Parathyroid adenoma (tissue), 2 donors: ENCODE results near the gene EPHB1.

Experiments
- H2AFZ ChIP-seq: fragments of 300-600 bp; sonication (generic); one replicate; pipeline ENCODE4 v1.7.0; 2017; ENCODE audit warnings: antibody characterized with exemption, mild to moderate bottlenecking
- H3K27ac ChIP-seq: fragments of 300-600 bp; sonication (generic); one replicate; pipeline ENCODE4 v1.7.0; 2017
- H3K27me3 ChIP-seq: fragments of 300-600 bp; sonication (generic); one replicate; pipeline ENCODE4 v1.7.0; 2017; ENCODE audit warnings: low read length; ENCODE audit not compliant: control insufficient read depth, insufficient read depth
- H3K36me3 ChIP-seq: fragments of 300-600 bp; sonication (generic); one replicate; pipeline ENCODE4 v1.7.0; 2017; ENCODE audit warnings: low read length; ENCODE audit not compliant: control insufficient read depth, insufficient read depth
- H3K4me1 ChIP-seq: fragments of 300-600 bp; sonication (generic); one replicate; pipeline ENCODE4 v1.7.0; 2017; ENCODE audit warnings: control low read depth
- H3K4me2 ChIP-seq: fragments of 300-600 bp; sonication (generic); one replicate; pipeline ENCODE4 v1.7.0; 2017; ENCODE audit warnings: low read length
- H3K4me3 ChIP-seq: fragments of 300-600 bp; sonication (generic); one replicate; pipeline ENCODE4 v1.7.0; 2017; ENCODE audit warnings: low read depth, low read length
- H3K79me2 ChIP-seq: fragments of 300-600 bp; sonication (generic); one replicate; pipeline ENCODE4 v1.7.0; 2017; ENCODE audit warnings: control low read depth
- H3K9ac ChIP-seq: fragments of 300-600 bp; sonication (generic); one replicate; pipeline ENCODE4 v1.7.0; 2017; ENCODE audit warnings: mild to moderate bottlenecking
- H3K9me3 ChIP-seq: fragments of 300-600 bp; sonication (generic); one replicate; pipeline ENCODE4 v1.7.0; 2017; ENCODE audit warnings: low read length; ENCODE audit not compliant: control insufficient read depth
- TF ChIP-seq, protein P1 (sequence below): fragments of 300-600 bp; sonication (generic); IDR thresholded peaks from one replicate; pipeline ENCODE4 v1.7.0; 2017; ENCODE audit warnings: antibody characterized with exemption, mild to moderate bottlenecking
- donor health status: primary hyperparathyroidism.

EPHB1 gene

DNA sequence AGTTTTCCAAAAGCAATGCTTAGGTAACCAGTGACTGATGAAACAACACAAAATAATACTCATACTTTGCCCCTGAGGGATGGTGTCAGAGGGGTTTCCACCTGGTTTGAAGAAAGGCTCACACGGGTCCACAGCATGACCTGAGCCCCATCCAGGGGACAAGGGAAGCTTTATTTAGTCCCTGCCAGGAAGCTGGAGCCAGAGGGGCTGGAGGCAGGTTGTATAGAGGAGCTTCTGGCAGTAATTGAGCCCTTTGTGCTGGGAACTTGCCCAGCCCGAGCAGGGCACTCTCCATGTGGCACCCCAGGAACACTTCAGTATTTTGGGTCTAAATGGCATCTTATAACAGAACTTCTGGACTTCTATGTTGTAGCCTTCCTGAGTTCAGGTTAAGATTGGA is 39.2 kb upstream of the EPHB1 start:
- no peak overlapping the region for H3K27ac ChIP-seq
- H3K4me1 ChIP-seq = no peaks in the 10 kb centered on the region
- no peaks in the 10 kb centered on the region for H3K27me3 ChIP-seq
- H2AFZ ChIP-seq = no peak overlapping the region
- TF ChIP-seq, protein P1, sequence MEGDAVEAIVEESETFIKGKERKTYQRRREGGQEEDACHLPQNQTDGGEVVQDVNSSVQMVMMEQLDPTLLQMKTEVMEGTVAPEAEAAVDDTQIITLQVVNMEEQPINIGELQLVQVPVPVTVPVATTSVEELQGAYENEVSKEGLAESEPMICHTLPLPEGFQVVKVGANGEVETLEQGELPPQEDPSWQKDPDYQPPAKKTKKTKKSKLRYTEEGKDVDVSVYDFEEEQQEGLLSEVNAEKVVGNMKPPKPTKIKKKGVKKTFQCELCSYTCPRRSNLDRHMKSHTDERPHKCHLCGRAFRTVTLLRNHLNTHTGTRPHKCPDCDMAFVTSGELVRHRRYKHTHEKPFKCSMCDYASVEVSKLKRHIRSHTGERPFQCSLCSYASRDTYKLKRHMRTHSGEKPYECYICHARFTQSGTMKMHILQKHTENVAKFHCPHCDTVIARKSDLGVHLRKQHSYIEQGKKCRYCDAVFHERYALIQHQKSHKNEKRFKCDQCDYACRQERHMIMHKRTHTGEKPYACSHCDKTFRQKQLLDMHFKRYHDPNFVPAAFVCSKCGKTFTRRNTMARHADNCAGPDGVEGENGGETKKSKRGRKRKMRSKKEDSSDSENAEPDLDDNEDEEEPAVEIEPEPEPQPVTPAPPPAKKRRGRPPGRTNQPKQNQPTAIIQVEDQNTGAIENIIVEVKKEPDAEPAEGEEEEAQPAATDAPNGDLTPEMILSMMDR = no peak
- H3K79me2 ChIP-seq = no peaks in the 10 kb centered on the region
- no peak overlapping the region for H3K4me3 ChIP-seq
- H3K9me3 ChIP-seq = no peaks in the 10 kb centered on the region
- no peaks in the 10 kb centered on the region for H3K36me3 ChIP-seq
- H3K4me2 ChIP-seq = no peak overlapping the region
- no peak overlapping the region for H3K9ac ChIP-seq

DNA sequence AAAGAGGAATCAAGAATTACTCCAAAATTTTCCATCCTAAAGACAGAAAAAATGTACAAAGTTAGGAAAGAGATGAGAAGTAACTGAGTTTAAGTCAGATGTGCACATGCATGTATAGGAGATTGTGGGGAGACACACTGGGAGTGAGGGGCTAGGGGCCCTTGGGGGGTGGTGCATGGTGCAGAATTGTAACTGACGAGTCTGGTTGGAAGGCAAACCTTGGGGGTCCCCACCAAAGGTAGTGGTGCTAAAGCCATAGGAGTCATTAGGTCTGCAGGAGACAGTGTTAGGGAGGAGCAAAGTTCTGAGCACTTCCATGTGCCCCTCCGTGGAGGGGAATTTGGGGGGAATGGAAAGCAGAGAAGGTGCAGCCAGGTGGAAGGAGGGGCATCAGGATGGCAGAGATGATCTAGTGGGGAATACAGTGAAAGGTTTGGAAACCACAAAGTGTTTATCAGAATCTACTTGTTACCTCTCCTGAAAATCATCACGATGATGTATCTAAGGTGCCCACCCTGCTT is 37.5 kb upstream of the EPHB1 start:
- Histone ChIP-seq H3K79me2 (no peaks in the 10 kb centered on the region), H3K27ac (no peak overlapping the region), H2AFZ (no peak overlapping the region), H3K36me3 (no peaks in the 10 kb centered on the region), H3K27me3 (no peaks in the 10 kb centered on the region), H3K4me1 (no peaks in the 10 kb centered on the region), H3K9me3 (no peaks in the 10 kb centered on the region), H3K4me3 (no peak overlapping the region), H3K4me2 (no peak overlapping the region), H3K9ac (no peak overlapping the region)
- TF ChIP-seq, protein P1 = no peak

DNA sequence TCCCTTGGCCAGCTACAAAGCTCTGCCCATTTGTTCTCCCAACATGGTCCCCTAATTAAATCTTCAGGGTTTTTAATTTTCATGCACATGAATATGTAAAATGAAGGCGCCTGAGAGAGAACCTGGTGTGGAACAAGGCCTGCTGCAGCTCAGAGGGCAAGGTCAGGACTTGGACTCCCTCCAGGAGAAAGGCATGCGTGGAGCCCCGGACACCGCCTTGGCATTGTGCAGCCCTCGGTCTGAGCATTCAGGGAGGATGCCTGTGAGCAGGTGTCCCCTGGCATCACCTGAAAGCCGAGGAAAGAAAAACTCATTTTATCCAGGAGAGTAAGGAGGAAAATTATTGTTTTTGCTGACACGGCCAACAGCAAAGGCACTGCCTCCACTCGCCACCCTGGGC is 33.8 kb upstream of the EPHB1 start:
- Histone ChIP-seq H3K36me3 (no peaks in the 10 kb centered on the region), H3K4me3 (no peak overlapping the region), H3K27ac (no peak overlapping the region), H3K4me2 (no peak overlapping the region), H3K4me1 (no peaks in the 10 kb centered on the region), H3K27me3 (no peaks in the 10 kb centered on the region), H3K79me2 (no peaks in the 10 kb centered on the region), H3K9ac (no peak overlapping the region), H3K9me3 (no peaks in the 10 kb centered on the region), H2AFZ (no peak overlapping the region)
- TF ChIP-seq, protein P1 = no peak

DNA sequence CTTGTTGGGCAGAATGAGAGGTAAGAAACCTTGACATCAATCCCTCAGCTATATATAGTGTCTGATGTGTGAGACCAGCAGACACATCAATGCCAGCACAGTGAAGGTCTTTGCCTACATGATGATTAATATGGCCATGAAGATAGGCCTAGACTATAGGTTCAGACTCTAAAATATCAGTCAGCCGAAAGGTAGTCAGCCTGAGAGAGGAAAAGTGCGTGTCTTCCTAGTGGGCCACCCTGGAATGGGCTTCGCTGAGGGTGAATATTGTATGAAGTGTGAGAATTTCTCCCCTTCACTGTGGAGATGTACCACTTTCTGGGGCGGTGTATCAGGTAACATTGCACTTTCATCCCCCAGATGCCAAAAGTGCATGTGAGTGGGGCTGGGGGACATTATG is 33.0 kb upstream of the EPHB1 start:
- Histone ChIP-seq H3K4me3 (no peak overlapping the region), H3K4me1 (no peaks in the 10 kb centered on the region), H3K4me2 (no peak overlapping the region), H2AFZ (no peak overlapping the region), H3K9ac (no peak overlapping the region), H3K36me3 (no peaks in the 10 kb centered on the region), H3K79me2 (no peaks in the 10 kb centered on the region), H3K27me3 (no peaks in the 10 kb centered on the region), H3K9me3 (no peaks in the 10 kb centered on the region), H3K27ac (no peak overlapping the region)
- TF ChIP-seq, protein P1 = no peak

DNA sequence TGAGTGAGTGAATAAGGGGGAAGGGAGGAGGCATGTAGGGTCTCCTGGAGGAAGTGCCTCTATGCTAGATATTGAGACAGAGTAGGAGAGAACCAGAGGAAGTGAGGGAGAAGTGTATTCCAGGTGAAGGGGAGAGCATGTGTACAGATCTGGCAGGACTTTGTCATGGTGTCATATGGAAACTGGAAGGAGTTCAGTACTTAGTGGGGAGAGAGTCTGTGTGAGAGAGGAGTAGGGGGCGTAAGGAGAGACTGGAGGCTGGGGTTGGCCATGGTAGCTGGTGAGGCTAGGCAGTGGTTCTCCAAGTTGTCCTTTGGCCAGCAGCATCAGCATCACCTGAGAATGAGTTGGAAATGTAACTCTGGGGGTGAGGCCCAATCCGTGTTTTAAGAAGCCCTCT is 29.6 kb upstream of the EPHB1 start:
- Histone ChIP-seq H3K9ac (no peak overlapping the region), H3K27me3 (no peaks in the 10 kb centered on the region), H3K4me2 (no peak overlapping the region), H3K79me2 (no peaks in the 10 kb centered on the region), H3K4me3 (no peak overlapping the region), H3K36me3 (no peaks in the 10 kb centered on the region), H3K4me1 (no peaks in the 10 kb centered on the region), H3K27ac (no peak overlapping the region), H2AFZ (no peak overlapping the region), H3K9me3 (no peaks in the 10 kb centered on the region)
- TF ChIP-seq, protein P1 = no peak
